SK-N-SH (cell line): ENCODE data around the gene SH3PXD2B.

ENCODE experiments used
- CHD2 ChIP-seq: fragments of 150-350 bp; IDR thresholded peaks from 2 replicates; pipeline ENCODE4 v1.6.1; 2018; ENCODE audit warnings: low read length; ENCODE audit not compliant: partially characterized antibody
- CTCF ChIP-seq: fragments of 200-600 bp; sonication (generic); IDR thresholded peaks from 2 replicates; pipeline ENCODE4 v1.6.1; 2017; ENCODE audit warnings: antibody characterized with exemption, mild to moderate bottlenecking, moderate library complexity
- EP300 ChIP-seq, 2 experiments: IDR thresholded peaks; 2 replicates each; pipeline versions ENCODE4 v1.4.0 to v1.6.1; 2012; ENCODE audit warnings: borderline replicate concordance in 1 of 2, low read depth in 1 of 2, low read length in 1 of 2
- IRF3 ChIP-seq: fragments of 150-350 bp; IDR thresholded peaks from 2 replicates; pipeline ENCODE4 v1.6.1; 2016; ENCODE audit warnings: mild to moderate bottlenecking, low read depth, low read length
- MEF2A ChIP-seq: IDR thresholded peaks from 2 replicates; pipeline ENCODE4 v1.4.0; 2012; ENCODE audit warnings: low read depth, borderline replicate concordance
- SIN3A ChIP-seq: IDR thresholded peaks from 2 replicates; pipeline ENCODE4 v1.6.1; 2012; ENCODE audit warnings: low read depth, mild to moderate bottlenecking, low read length, moderate library complexity, borderline replicate concordance
- SMC3 ChIP-seq: IDR thresholded peaks from 2 replicates; pipeline ENCODE4 v1.6.1; 2012; ENCODE audit warnings: low read depth, low read length, improper control_type of control experiment
- YY1 ChIP-seq: IDR thresholded peaks from 2 replicates; pipeline ENCODE4 v1.4.0; 2012; ENCODE audit warnings: low read depth, mild to moderate bottlenecking

GRCh38 chr5:172414531-172415361, 39.6 kb downstream of the SH3PXD2B start:
- TF ChIP-seq CTCF (no peak), CHD2 (no peak), EP300 (IDR thresholded peaks at IDR 0.05; ENCODE audit: borderline replicate concordance in 1 of 2, low read depth in 1 of 2, low read length in 1 of 2) (no peak), SMC3 (no peak), YY1 (no peak), MEF2A (no peak), IRF3 (no peak), SIN3A (no peak)
